A204.1 (cell line): ENCODE measurements around the gene RPL4.
"Not testable (repeated sequence)": the region's sequence is repeated elsewhere in the genome, so short reads cannot be mapped to it uniquely, and the experiment has no call there.

Experiments
- FAIRE-seq: peaks from 2 replicates; lab custom pipeline; 2012; peaks lifted over from hg19 to GRCh38; lab: Jason Lieb, UNC

RPL4 gene

DNA sequence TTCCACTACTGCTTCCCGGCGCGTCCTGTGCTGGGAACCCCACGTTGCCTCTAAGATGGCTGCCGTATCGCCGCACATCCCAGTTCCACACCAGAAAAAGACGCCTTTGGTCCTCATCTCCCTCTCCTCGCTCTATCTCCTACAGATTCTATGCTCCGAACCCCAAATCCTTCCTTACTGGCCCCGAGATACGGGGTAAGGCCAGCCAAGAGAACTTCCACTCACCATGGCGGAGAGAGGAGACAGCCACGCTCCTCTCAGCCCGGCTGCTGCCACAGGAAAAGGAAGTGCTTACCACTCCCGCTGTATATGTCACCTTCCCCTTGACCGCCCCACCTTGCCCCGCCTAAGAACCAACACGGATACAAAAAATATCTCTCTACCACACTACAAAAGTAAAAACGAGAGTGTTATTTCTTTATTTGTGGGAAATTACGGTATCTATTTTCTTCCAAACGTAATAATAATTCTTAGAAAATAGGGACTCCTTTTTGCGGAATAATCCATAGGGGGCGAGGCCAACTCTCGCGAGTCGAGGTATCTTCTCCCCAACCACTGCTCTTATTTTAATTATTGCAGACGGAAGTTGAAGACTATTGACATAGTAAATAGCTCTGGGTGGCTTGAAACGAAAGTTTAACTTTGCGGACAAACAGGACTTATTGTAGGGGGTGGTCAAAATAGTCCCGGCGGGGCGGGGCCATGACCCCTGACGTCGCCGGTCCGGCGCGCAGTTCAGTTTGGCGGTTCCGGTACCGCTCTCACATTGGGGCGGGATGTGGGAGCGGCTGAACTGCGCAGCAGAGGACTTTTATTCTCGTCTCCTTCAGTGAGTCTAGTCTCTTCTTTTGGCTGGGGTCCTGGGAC, at the start of gene RPL4, which contains the start of gene ZWILCH:
Gene RPL4, minus strand, starts transcription at position 293 of the 867 bp plus-strand sequence. Its CDS starts 65 bp downstream, at position 228.
Gene ZWILCH, plus strand, starts transcription at position 764 of the 867 bp plus-strand sequence. Its CDS starts 13 bp downstream, at position 777.
- peak; percentile 94 for FAIRE-seq

DNA sequence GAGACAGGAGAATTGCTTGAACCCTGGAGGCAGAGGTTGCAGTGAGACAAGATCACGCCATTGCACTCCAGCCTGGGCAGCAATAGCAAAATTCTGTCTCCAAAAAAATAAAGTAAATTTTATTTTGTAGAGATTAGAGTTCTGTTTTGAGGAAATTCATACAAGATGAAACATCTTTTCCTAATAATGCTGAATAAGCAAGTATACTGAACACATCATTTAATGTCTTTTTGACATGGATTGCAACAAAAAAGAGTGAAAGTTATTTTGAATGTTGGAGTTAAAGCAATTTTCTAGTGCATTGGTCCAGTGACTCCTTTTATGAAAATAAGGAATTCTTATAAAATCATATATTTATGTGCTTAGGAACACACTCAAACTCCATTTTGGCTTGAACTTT, 40.6 kb upstream of the RPL4 start:
- no peak for FAIRE-seq

- FAIRE-seq, result no peak
Observed at GRCh38 chr15:66542896-66543295, 38.2 kb upstream of the RPL4 start.

GRCh38 chr15:66535056-66535455, 30.4 kb upstream of the RPL4 start:
- no peak for FAIRE-seq

DNA sequence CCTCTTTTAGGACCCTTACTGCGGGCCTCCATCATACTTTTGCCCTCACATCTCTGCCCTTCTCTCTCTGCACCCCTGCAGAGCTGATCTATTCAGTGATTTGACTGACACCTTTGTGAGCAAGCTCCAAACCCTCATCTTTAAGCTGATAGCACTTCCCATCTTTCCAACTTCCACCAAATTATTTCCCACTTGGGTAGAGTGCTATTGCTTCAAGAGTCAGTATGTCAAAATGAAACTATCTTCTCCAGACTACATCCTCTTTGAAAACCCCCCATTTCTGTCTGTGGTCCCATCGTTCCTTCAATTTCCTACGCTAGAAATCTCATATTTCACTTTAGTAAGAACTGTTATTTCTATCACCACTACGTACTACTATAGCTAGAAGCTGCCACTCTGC, 20.2 kb upstream of the RPL4 start:
- FAIRE-seq, result no peak

DNA sequence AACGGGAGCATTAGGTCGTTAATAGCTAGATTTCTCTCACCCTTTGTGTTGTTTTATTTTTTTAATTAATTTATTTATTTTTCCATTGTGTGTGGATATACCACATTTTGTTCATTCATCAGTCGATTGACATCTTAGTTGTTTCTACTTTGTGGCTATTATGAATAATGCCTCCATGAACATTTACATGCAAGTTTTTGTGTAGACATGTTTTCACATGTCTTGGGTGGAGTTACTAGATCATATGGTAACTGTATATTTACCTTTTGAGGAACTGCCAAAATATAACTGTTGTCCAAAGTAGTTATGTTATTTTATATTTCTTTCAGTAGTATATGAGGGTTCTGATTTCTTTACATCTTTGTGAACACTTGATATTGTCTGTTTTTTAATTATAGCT, 19.3 kb upstream of the RPL4 start:
- no peak for FAIRE-seq

- FAIRE-seq, result no peak
Observed at GRCh38 chr15:66515901-66516322, 11.3 kb upstream of the RPL4 start.

DNA sequence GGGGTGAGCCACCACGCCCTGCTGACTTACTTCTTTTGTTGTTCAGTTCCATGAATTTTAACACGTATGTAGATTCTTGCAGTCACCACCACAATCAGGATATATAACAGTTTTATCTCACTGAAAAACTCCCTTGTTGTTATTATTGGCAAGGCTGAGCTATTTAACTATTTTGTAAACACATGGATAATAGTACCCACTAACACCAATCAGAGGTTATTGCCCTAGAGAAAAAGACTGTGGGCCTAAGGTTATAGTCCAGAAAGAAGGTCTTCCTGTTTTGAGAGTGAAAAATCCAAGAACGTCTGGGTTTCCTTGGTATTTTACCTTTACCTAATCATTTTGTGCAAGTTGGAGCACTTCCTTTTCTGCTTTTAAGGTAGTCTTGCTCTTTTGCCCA, 9.9 kb upstream of the RPL4 start:
- no peak for FAIRE-seq

DNA sequence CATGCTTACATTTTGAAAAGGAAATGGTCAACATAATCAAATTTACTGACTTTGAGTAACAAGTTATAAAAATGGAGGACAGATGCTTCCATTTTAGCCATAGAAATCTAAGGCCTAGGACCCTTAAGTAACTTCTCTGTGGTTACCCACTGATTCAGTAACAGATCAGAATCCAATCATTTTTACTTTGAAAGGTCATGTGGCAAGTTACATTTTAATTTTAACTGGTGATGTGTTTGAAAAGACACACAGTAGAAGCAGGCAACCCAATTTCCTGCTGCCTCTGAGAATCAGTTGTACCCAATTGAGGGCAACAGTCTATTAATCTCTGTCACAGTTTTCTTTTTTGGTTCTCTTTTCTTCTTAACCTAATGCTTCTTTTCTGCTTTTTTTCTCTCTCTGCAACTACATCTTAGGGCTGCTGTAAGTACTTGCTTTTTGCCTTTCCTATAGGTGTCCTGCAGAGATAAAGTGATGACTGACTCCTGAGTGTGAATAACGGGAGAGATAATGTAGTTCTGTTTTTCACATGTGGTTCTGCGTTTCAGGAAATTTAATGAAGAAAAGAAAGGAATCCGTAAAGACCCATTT, 3.7 kb upstream of the RPL4 start:
- FAIRE-seq, result no peak

DNA sequence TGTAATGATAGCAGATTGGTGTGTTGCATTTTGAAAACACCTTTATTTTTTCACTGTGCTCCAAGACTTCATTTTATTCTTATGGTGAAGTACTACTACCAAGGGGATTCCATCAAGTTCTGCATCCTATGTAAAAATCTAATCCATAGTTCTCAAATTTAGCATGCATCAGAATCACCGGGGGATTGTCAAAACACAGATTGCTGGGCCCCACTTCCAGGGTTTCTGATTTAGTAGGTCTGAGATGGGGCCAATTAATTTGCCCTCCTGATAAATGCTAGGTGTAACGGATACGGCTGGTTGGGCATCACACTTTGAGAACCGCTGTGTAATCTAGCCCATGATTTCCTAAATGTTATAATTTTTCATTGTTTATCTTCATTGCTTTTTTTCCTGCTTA, 1.2 kb upstream of the RPL4 start:
- no peak for FAIRE-seq

- FAIRE-seq, result no peak
Observed at GRCh38 chr15:66505430-66505811, 766 bp upstream of the RPL4 start.

DNA sequence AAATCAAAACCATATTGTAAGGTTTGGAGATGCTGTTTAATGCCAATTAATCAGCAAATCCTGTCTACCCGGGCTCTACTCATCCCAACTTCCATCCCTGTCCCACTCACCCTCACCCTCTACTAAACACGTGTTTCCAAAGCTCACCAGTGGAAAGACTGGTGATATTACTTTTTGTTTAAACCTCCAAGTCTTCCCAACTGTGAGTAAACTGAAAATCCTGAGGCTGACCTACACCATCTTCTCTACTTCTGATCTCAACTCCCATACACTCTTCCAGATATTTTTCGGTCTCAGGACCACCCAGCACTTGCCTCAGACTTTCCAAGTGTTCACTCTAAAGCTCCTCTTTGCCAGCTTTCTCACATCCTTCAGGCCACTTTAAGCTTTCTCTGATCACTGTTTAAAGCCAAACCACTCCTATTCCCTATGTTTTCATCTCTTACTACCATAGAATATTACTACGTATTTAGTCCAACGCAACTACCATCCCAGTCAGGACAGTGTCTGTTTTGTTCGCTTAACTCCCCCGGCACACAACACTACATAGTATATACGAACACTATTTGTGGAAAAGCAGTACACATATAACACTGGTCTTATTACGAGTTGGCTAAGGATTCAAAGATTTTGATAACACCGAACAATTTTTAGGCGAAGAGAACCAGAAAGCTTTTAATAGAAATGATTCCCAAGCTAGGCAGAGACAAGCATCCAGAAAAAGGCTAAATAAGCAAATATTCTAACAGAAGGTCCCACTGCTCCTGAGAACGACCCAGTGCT, 684 bp downstream of the RPL4 start:
- no peak for FAIRE-seq

DNA sequence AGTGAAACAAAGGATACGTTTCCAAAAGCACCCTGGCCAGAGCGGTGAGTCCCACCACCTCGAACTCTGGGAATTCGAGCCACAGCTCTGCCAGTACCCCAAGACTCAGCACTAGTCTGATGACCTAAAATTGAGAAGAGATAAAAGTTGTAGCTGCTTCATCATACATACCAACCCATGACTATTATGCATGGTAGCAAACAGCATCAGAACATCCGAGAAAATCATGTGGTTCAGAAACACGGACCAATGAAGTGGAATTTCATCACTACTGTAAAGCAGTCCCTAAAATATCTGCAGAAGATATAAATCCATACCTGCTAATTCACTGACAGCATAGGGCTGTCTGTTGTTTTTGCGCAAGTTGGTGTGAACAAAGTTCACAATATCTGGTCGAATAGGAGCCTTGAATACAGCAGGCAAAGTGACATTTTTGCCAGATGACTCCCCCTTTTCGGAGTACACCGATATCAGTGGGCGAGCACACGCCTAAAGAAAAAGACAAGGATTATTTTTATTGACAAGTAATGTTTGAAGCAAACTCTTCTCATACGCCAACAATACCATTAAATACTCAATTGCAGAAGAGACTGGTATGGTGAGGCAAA, 1.5 kb downstream of the RPL4 start:
- FAIRE-seq, result not testable (repeated sequence)

DNA sequence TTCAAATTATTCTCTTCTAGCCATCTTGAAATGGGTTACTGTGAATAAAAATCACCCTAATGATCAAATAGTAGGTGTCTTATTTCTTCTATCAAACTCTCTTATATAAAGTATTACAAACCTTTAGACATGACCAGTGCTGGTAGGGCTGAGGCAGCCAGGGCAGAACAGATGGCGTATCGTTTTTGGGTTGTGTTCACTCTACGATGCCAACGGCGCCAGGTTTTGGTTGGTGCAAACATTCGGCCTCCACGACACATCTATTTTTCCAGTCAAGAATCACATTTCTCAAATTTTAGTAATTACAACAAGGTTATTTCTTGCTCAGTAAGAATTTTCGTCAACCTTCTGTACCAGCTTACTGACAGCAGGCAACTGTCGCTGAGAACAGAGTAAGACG, 2.2 kb downstream of the RPL4 start:
- FAIRE-seq, result no peak

DNA sequence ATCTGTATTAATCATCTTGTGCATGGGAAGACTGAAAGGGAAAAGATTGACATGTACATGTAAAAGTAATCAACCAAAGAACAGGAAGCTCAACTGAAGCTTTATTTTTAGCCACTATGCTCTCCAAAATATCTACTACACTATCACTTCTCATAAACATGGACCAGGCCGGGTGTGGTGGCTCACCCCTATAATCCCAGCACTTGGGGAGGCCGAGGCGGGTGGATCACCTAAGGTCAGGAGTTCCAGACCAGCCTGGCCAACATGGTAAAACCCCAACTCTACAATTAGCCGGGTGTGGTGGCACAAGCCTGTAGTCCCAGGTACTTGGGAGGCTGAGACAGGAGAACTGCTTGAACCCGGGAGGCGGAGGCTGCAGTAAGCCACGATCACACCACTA, 4.3 kb downstream of the RPL4 start:
- FAIRE-seq, result not testable (repeated sequence)

DNA sequence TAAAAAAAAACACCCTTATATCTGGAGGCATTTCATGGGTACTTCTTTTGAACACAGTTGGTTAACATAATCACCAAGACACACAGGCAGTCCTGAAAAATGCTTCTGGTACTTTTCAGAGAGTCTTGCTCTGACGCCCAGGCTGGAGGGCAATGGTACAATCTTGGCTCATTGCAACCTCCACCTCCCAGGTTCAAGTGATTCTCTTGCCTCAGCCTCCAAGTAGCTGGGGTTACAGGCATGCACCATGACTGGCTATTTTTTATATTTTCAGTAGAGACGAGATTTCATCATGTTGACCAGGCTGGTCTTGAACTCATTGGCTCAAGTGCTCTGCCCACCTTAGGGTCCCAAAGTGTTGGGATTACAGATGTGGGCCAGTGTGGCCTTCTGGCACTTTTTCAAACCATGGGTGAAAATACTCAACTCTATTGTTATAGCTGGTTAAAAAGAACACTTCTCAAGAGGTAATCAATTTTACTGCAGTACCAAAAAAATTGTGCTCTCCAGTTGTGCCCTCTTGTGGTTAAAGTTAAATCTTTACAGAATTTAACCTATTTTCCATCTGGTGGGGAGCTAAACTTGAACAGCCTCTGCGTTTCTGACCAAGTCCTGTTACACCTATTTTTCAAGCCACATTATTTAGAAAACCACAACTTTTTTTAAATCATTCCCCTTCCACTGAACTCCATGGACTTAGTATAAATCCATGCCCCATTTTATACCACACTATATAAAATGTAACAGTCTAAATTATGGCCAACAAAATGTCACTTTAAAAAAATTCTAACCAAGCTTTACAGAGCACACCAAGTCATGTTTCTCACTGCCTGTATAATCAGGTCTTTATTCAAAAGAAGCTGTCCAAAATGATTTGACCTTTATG, 5.9 kb downstream of the RPL4 start:
- FAIRE-seq, result no peak

GRCh38 chr15:66497502-66498455, 6.9 kb downstream of the RPL4 start, which contains the start of gene SNAPC5:
SNAPC5 (minus strand) TSS chr15:66497762; CDS start chr15:66497731, 31 bp downstream.
- no peak for FAIRE-seq

DNA sequence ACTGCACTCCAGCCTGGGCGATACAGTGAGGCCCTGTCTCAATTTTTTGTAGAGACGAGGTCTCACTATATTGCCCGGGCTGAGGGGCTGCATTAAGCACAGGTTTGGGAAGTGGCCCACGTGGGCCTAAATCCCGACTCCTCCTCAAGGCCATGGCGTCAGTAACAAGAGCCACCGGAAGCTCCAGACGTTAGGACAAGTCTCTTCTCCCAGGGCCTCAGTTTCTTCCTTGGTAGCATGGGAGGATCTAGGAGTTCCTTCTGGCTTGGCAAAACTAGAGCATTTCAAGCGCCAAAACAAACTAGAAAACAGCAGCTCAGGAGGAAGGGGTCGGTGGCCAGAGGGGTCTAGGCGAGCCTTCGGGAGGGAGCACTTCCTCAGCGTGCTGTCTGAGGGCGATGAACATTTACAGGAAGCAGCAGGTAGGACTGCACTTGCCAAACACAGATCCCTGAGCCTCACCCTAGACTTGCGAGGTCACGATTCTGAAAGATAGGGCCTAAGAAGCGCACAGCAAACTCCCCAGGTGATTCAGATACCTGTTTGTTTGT, 7.6 kb downstream of the RPL4 start:
- FAIRE-seq, result no peak

DNA sequence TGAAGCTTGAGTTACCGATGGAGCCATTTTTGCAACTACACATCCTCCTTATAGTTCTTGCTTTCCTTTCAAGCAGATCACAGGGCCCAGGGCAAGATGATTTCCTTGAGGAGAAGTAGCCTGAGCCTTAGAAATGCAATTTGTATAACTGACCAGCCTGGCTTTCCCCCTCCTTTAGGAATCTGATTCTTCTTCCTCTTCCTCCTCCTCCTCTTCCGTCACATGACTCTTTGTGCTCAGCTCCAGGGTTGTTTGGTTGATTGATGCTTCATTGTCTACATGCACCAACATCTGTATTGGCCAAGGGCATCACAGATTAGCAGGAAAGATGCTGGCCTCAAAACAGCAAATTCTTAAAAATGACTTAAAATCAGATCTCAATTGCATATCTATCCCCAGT, 10.4 kb downstream of the RPL4 start:
- no peak for FAIRE-seq

GRCh38 chr15:66491846-66492245, 12.8 kb downstream of the RPL4 start:
- no peak for FAIRE-seq
